Activated effector memory CD4-positive, alpha-beta T cell treated with anti-CD3 and anti-CD28 coated beads, Interleukin-2, amount 50 U/mL, for 16 hours (primary cell): ENCODE results near the gene DBX1.
"Not testable (repeated sequence)": the region's sequence is repeated elsewhere in the genome, so short reads cannot be mapped to it uniquely, and the experiment has no call there.

ENCODE experiments used
- DNase-seq: peaks from one replicate; pipeline ENCODE4 v3.0.0-alpha.2; 2020

Gene DBX1

GRCh38 chr11:20160425-20161229, at the start of gene DBX1:
DBX1 (minus strand) TSS chr11:20160475; CDS start chr11:20160324, 151 bp downstream.
- no peak for DNase-seq

DNA sequence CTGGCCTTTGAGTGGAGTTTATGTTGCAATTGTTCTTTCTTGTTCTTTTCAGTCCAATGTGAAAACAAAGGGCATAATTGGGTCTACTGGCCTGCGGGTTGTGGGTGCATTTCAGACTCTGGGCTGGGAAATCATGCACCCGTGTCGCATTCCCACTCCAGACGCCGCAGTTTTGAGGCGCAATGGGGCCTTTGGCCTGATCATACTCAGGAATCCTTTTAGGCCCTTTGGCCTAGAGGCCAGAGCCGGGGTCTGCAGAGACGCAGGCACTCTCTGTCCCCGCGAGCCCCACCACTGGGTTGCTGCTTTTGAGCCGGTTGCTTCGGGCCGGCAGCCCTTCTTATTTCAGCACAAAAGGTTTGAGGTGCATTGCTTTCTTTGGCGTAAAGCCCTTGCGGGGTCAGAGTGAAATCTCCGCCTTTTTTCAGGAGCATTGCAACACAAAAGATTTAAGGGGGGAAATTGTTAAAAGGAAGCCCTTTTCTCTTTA, 48.4 kb upstream of the DBX1 start:
- DNase-seq: no peak

DNA sequence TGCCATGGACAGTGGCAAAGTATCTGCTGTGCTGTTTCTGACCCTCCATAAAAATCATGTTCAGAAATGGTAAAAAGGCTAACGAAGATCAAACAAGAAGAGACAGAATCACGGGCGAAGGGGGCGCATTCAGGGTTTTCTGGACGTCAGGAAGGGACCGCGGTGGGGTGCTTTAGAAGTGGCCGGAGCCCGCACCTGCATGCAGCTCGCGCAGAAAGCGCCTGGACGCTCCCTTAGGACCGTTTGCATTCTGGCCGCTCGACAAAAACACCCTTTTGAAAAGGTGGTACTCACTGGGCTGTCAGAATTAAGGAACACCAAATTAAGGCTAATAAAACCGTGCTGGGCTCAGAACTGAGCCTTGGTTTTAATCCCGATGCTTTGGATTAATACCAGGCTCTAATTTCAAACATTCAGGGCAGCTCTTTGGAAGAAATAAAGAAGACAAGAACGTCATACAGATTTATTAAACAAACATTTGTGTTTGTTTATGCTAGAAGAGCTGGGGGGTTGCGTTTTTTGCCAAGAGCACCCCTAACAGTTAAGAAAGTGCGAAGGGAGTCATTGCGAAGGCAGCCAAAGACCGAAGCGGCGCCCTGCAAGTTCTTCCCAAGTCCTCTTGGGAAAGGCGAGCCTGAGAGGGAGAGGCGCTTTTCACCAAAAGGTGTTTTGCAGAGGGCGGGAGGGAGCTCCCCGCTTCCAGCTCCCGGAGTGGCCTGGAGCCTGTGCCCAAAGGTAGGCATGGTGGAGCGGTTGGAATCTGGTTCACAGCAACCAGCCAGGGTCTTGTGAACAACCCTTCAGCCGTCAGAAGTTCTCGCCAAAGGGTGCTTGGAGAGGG, 47.7 kb upstream of the DBX1 start:
- DNase-seq: no peak

DNA sequence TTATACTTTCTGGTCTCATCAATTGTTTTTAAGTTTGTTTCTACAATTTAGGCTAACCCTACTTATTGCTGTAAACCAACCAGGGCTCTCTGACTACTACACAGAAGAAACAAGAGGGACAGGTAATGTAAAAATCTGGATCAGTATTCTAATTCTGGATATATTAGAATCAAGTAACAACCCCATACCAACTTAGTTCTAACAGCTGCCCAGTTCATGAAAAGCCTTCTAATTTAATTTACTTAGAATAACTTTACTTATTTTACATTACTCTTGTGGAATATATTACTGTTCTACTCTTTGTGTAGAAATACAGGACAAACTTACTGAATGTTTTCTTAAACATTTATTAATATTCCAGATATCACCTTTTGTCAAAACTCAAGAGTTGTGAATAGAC, 45.5 kb upstream of the DBX1 start:
- no peak for DNase-seq

DNA sequence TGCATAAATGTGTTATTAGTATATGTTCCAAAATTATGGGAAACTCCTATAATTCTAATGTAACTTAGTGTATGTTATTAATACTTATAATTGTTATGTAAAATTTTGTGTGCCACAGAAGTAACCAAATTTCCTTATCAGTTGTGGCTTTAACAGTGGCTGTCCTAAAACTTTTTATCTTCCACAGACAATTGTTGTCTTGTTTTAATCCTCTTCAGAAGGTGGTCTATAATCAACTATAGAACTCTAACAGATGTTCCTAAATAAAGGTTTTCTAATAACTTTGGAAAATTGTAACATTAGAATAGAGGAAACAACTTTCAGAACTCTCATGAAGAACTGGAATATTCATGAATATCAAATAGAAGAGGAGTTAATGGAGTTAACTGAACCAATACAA, 44.4 kb upstream of the DBX1 start:
- no peak for DNase-seq

DNA sequence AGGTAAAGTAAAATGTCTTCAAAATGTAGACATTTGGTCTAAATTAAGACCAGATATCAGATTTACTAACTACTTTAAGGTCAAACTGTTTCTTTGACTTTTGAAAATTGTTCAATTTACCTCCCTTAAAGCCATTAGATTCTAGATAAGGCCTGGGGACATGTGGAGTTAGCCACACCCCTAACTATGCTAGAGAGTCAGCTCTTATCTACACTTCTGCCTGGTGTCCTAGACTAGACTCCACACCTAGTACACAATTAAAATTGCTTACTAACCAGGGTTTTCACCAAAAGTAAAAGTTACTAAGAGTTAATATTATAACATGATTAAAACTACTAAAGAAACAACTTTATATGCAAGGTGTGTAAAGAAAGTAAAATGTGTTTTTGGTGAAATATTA, 43.6 kb upstream of the DBX1 start:
- no peak for DNase-seq

- DNase-seq: no peak
Measured at GRCh38 chr11:20201231-20201630, 41.0 kb upstream of the DBX1 start.

DNA sequence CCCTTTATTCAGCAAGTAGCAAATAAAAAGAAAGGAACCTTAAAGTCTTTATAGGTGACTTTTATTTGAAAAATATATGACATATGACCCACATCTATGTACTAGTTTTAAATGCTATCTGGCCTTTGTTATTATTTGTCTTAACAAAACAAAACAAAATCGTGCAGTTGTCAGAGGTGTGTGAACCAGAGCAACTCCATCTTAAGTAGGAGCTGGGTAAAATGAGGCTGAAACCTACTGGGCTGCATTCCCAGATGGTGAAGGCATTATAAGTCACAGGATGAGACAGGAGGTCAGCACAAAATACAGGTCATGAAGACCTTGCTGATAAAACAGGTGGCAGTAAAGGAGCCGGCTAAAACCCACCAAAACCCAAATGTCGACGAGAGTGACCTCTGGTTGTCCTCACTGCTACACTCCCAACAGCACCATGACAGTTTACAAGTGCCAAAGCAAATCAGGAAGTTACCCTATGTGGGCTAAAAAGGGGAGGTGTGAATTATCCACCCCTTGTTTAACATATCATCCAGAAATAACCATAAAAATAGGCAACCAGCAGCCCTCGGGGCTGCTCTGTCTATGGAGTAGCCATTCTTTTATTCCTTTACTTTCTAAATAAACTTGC, 40.2 kb upstream of the DBX1 start:
- not testable (repeated sequence) for DNase-seq

GRCh38 chr11:20197881-20198280, 37.6 kb upstream of the DBX1 start:
- no peak for DNase-seq

GRCh38 chr11:20194470-20194869, 34.2 kb upstream of the DBX1 start:
- DNase-seq: no peak

GRCh38 chr11:20193307-20193706, 33.0 kb upstream of the DBX1 start:
- no peak for DNase-seq

DNA sequence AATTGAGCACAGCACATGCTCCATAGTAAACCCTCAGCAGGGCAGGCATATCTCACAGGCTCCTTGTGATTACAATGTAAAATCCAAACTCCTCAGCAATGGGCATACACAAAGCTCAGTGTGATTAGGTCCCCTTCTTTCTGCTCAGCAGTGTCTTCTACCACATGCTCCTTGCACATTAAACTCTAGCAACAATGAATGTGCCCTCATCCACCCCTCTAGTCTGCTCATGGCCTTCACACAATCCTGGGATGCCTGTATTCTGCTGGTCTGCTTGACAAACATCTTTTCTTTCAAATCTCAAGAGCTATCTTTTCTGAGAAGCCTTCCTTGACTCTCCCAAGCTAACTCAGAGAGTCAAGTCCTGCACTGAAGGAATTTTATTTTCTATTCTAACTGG, 32.4 kb upstream of the DBX1 start:
- DNase-seq: no peak

GRCh38 chr11:20192151-20192550, 31.9 kb upstream of the DBX1 start:
- no peak for DNase-seq

GRCh38 chr11:20178976-20179375, 18.7 kb upstream of the DBX1 start:
- no peak for DNase-seq

GRCh38 chr11:20177136-20177535, 16.9 kb upstream of the DBX1 start:
- no peak for DNase-seq

DNA sequence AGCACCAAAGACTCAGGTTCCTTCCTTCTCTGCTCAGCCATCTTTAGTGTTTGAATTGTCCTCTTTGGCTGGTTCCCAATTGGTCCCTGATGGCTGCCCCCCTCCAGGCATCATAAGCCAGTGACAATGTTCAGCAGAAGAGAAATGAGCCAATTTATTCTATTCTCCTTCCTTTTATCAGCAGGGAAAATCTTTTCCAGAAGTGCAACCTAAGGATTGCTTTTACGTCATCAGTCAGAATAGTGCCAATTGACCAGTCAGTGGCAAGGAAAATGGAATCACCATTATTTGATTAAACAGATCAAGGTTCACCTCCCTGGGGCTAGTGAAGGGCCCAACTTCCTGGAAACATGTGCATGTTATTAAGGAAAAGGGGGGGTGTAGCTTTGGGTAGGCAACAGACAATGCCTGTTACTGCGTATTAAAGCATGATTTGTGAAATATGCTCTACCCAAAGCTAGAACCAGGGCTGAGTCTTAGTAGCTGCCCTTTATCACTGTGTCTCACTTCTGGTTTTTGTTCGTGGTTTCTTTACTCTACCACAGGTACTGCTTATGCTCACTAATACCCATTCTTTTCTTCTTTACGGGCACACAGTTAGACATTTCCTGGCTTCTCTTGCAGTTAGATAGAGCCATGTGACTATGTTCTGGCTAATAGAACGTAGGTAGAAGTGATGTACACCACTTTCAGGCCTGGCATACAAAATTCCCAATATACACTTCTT, 12.6 kb upstream of the DBX1 start:
- no peak for DNase-seq

GRCh38 chr11:20163783-20164481, 3.7 kb upstream of the DBX1 start:
- no peak for DNase-seq

DNA sequence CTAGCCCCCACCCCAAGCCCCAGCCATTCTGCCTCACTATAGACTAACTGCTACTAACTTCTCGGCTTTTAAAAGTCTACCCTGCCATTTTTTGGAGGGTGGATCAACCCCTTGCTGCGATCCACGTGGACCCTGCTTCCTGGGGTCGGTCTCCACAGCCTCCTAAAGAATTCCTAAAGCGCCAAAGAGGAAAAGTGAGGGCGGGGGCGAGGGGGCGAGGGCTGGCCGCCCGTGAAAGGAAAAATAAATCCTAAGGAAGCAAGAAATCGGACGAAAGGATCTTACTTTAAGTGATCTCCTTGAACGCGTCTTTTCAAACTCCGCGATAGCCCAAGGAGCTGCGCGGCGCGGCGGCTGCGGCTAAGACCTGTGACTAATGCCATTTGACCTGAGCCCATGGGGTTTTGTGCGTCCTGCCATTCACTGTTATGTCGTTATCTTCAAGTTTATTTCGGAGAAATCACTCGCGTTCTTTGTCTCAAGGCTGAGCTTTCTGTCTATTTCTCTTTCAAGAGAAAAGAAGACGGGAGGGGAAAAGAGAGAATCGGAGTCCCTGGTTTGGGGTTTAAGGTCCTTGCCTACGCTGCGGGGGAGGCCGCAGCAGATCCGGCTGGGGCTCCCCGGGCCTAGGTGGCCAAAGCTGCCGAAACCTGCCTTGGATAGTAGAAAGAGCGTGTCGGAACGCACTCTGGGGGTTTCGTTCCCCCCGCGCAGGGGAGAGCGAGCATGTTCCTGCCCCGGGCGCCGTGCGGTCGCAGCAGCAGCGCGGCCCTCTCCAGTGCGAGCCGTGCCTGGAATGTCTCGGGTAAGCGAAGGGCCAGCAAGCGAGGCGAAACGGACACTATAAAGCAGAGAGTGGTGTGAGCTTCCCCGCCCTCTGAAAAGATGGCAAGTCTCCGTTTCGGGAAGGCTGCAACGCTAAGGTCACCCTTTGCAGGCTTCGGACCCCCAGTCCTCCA, 2.8 kb upstream of the DBX1 start:
- no peak for DNase-seq

GRCh38 chr11:20161923-20162744, 1.9 kb upstream of the DBX1 start:
- DNase-seq: no peak
